Dermis microvascular lymphatic vessel endothelial cell (primary cell): ENCODE data around the gene SNAPC2. TPM values are rescaled to one million over a fixed set of nuclear protein-coding genes. Genes with fewer than 3 reads are reported as not detected.
"Not testable (repeated sequence)": the region's sequence is repeated elsewhere in the genome, so short reads cannot be mapped to it uniquely, and the experiment has no call there.

Experiments
- DNase-seq, 2 donors: peaks; one replicate each; pipeline versions ENCODE4 v3.0.0 to v3.0.0-alpha.2; 2010; ENCODE audit warnings: low read depth in 2 of 2
- total RNA-seq: library from RNA; depleted of rRNA; stranded (reverse); fragments of >200 nt; gene quantifications from 2 replicates; pipeline ENCODE4 v1.2.1, GENCODE V29; 2014

SNAPC2 gene
- total RNA-seq, 1 donor from 2014 or later: 5.8 TPM

- DNase-seq: no peak
These were observed 11.2 kb upstream of the SNAPC2 start for GRCh38 chr19:7908742-7909461.

GRCh38 chr19:7909471-7910067 is 10.6 kb upstream of the SNAPC2 start:
- DNase-seq: no peak

GRCh38 chr19:7910321-7911161 is 9.6 kb upstream of the SNAPC2 start:
- DNase-seq: no peak

- DNase-seq: no peak
These were observed 8.5 kb upstream of the SNAPC2 start for GRCh38 chr19:7911508-7912143.

- DNase-seq: no peak
These were observed 7.9 kb upstream of the SNAPC2 start for GRCh38 chr19:7912144-7912696.

GRCh38 chr19:7912697-7913564 is 7.2 kb upstream of the SNAPC2 start:
- DNase-seq: no peak

- no peak for DNase-seq
These were observed 6.5 kb upstream of the SNAPC2 start for GRCh38 chr19:7913652-7914051.

- DNase-seq: no peak
These were observed 6.0 kb upstream of the SNAPC2 start for GRCh38 chr19:7914099-7914498.

- DNase-seq: no peak
These were observed 5.5 kb upstream of the SNAPC2 start, which contains the start of gene TGFBR3L for GRCh38 chr19:7914598-7915045. Gene TGFBR3L (plus strand): TSS chr19:7914830.

GRCh38 chr19:7915250-7916102 is 4.7 kb upstream of the SNAPC2 start:
- DNase-seq: no peak

- DNase-seq: no peak
These were observed 3.8 kb upstream of the SNAPC2 start for GRCh38 chr19:7916103-7916954.

GRCh38 chr19:7916955-7917266 is 3.2 kb upstream of the SNAPC2 start:
- no peak for DNase-seq

- peak in 1 of 2 donors; percentile 68 for DNase-seq
These were observed 2.7 kb upstream of the SNAPC2 start for GRCh38 chr19:7917267-7918061.

- not testable (repeated sequence) for DNase-seq
These were observed 2.0 kb upstream of the SNAPC2 start for GRCh38 chr19:7918062-7918614.

GRCh38 chr19:7918615-7919421 is 1.3 kb upstream of the SNAPC2 start:
- DNase-seq: no peak

- DNase-seq: peak; percentile 88 to 98
These were observed 572 bp downstream of the SNAPC2 start for GRCh38 chr19:7920519-7921301.
